HL-60 (cell line): ENCODE results near the gene AGRN.

ENCODE experiments used
- POLR2AphosphoS5 ChIP-seq: IDR thresholded peaks from 2 replicates; pipeline ENCODE4 v1.6.1; 2012; ENCODE audit warnings: low read depth
- REST ChIP-seq: IDR thresholded peaks from 2 replicates; pipeline ENCODE4 v1.6.1; 2012; ENCODE audit warnings: low read depth; ENCODE audit not compliant: insufficient replicate concordance
- SPI1 ChIP-seq: IDR thresholded peaks from 2 replicates; pipeline ENCODE4 v1.6.1; 2012; ENCODE audit warnings: low read depth, mild to moderate bottlenecking, borderline replicate concordance
- TF ChIP-seq, protein P1 (sequence below): IDR thresholded peaks from one replicate; pipeline ENCODE4 v1.5.1; 2011; ENCODE audit warnings: low read length, control low read depth, inconsistent platforms; ENCODE audit not compliant: insufficient read depth

- TF ChIP-seq REST (no peak), POLR2AphosphoS5 (no peak), SPI1 (no peak)
- TF ChIP-seq, protein P1, sequence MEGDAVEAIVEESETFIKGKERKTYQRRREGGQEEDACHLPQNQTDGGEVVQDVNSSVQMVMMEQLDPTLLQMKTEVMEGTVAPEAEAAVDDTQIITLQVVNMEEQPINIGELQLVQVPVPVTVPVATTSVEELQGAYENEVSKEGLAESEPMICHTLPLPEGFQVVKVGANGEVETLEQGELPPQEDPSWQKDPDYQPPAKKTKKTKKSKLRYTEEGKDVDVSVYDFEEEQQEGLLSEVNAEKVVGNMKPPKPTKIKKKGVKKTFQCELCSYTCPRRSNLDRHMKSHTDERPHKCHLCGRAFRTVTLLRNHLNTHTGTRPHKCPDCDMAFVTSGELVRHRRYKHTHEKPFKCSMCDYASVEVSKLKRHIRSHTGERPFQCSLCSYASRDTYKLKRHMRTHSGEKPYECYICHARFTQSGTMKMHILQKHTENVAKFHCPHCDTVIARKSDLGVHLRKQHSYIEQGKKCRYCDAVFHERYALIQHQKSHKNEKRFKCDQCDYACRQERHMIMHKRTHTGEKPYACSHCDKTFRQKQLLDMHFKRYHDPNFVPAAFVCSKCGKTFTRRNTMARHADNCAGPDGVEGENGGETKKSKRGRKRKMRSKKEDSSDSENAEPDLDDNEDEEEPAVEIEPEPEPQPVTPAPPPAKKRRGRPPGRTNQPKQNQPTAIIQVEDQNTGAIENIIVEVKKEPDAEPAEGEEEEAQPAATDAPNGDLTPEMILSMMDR = no peak
Measured at GRCh38 chr1:980602-981395, 39.1 kb upstream of the AGRN start.
